ENCODE data around the gene PRKCI.

PRKCI gene

DNA sequence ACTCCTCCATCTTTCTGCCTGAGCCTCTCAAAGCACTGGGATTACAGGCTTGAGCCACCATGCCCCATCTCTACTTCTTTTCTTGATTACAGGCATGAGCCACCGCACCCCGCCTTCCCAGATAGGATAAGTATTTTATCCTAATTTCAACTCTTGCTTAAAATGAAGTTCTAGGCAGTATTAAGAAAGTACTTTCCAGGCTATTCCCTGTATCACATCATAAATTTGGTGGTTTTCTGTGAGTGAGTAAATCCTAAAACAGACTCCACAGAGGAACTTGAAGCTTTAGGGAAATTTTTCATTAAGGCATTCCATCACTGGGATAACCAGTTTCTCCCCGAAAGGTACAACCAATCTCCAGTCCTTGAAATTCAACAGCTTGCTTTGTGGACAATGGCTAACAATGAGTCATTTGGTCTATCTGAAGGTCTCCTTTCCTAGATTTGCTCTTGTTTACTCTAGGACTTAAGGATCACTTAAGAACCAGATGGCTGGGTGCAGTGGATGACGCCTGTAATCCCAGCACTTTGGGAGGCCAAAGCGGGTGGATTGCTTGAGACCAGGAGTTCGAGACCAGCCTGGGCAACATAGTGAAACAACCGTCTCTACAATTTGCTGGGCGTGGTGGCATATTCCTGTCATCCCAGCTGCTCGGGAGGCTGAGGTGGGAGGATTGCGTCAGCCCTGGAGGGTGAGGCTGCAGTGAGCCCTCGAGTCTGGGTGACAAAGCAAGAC, 85.6 kb downstream of the PRKCI start:
- no peak overlapping the region for H3K4me3 ChIP-seq (ENCODE audit: low read depth, low read length)
- TF ChIP-seq, protein P1, sequence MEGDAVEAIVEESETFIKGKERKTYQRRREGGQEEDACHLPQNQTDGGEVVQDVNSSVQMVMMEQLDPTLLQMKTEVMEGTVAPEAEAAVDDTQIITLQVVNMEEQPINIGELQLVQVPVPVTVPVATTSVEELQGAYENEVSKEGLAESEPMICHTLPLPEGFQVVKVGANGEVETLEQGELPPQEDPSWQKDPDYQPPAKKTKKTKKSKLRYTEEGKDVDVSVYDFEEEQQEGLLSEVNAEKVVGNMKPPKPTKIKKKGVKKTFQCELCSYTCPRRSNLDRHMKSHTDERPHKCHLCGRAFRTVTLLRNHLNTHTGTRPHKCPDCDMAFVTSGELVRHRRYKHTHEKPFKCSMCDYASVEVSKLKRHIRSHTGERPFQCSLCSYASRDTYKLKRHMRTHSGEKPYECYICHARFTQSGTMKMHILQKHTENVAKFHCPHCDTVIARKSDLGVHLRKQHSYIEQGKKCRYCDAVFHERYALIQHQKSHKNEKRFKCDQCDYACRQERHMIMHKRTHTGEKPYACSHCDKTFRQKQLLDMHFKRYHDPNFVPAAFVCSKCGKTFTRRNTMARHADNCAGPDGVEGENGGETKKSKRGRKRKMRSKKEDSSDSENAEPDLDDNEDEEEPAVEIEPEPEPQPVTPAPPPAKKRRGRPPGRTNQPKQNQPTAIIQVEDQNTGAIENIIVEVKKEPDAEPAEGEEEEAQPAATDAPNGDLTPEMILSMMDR (IDR thresholded peaks at IDR 0.05; ENCODE audit: low read depth, low read length, missing control alignments), result no peak
- DNase-seq (ENCODE audit: low read depth), result no peak

DNA sequence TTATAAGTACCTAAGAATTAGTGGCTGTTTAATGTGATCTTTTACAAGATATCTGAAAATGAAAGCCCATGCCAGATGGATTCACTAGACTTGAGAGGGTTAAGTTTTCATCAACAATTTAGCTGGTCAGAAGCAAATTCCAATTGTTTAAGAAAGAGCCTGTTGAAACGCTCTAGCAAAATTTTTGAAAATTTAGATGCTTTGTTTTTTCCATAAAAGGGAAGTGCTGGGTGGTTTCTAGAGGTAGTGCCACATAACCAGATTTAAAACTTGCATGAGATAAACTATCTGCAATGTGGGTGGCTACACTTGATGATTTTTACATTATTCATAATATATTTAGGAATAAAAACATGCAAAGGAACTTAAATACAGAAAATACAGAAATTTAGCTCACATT, 86.8 kb downstream of the PRKCI start:
- no peak overlapping the region for H3K4me3 ChIP-seq (ENCODE audit: low read depth, low read length)
- DNase-seq (ENCODE audit: low read depth), result no peak
- TF ChIP-seq, protein P1 (IDR thresholded peaks at IDR 0.05; ENCODE audit: low read depth, low read length, missing control alignments), result no peak

- H3K4me3 ChIP-seq (ENCODE audit: low read depth, low read length), result no peak overlapping the region
- TF ChIP-seq, protein P1 (IDR thresholded peaks at IDR 0.05; ENCODE audit: low read depth, low read length, missing control alignments), result no peak
These were observed 95.7 kb downstream of the PRKCI start for GRCh38 chr3:170317954-170318353.

GRCh38 chr3:170320461-170321121, 98.4 kb downstream of the PRKCI start:
- TF ChIP-seq, protein P1 (IDR thresholded peaks at IDR 0.05; ENCODE audit: low read depth, low read length, missing control alignments), result no peak
- no peak for DNase-seq (ENCODE audit: low read depth)
- no peak overlapping the region for H3K4me3 ChIP-seq (ENCODE audit: low read depth, low read length)

More at GRCh38 chr3:170317954-170318353, 95.7 kb downstream of the PRKCI start:
- no peak for DNase-seq (ENCODE audit: low read depth)

- no peak overlapping the region for H3K4me3 ChIP-seq (ENCODE audit: low read depth, low read length)
- TF ChIP-seq, protein P1 (IDR thresholded peaks at IDR 0.05; ENCODE audit: low read depth, low read length, missing control alignments), result no peak
- no peak for DNase-seq (ENCODE audit: low read depth)
These were observed 99.3 kb downstream of the PRKCI start for GRCh38 chr3:170321321-170322034.

- no peak overlapping the region for H3K4me3 ChIP-seq (ENCODE audit: low read depth, low read length)
- TF ChIP-seq, protein P1 (IDR thresholded peaks at IDR 0.05; ENCODE audit: low read depth, low read length, missing control alignments), result no peak
- no peak for DNase-seq (ENCODE audit: low read depth)
These were observed 100.5 kb downstream of the PRKCI start for GRCh38 chr3:170322566-170323269.

All from GM12864 (cell line).